ENCODE data around the gene FITM1.

Gene FITM1

GRCh38 chr14:24135584-24135833 lies 5.0 kb downstream of the FITM1 start:
- Histone ChIP-seq H3K4me3 (ENCODE audit: low read length) (peak overlapping the region; percentile 64), H3K9ac (ENCODE audit: low read length) (peak overlapping the region; percentile 45; the same call in 1 of the 2 replicates), H3F3A (ENCODE audit: insufficient read depth, low read length) (0 out of 2 replicates have a peak, but pooled peaks cover 2% of the 10 kb centered on the region), H3K27ac (ENCODE audit: low read length) (peak overlapping the region; percentile 29; the same call in 1 of the 2 replicates), H3K9me3 (replicated peaks; ENCODE audit: insufficient read depth, low read length) (no peaks in the 10 kb centered on the region), H3K79me2 (ENCODE audit: low read length) (peaks cover 40% of the 10 kb centered on the region), H4K20me1 (ENCODE audit: insufficient read depth, low read length) (no peaks in the 10 kb centered on the region), H3K4me1 (ENCODE audit: low read length) (peaks cover 11% of the 10 kb centered on the region; the same call in 1 of the 2 replicates), H3K4me2 (ENCODE audit: low read depth, low read length) (peak overlapping the region; percentile 77), H3K36me3 (replicated peaks; ENCODE audit: insufficient read depth, low read length) (0 out of 2 replicates have a peak, but pooled peaks cover 2% of the 10 kb centered on the region), H3K27me3 (replicated peaks; ENCODE audit: insufficient read depth, low read length) (no peaks in the 10 kb centered on the region), H2AFZ (ENCODE audit: low read length) (peak overlapping the region; percentile 81), H3K9me2 (replicated peaks; ENCODE audit: insufficient read depth, low read length) (no peaks in the 10 kb centered on the region)
- TF ChIP-seq EZH2phosphoT487 (IDR thresholded peaks at IDR 0.05; ENCODE audit: low read length): no peak
- no peak for TF ChIP-seq CTCF (IDR thresholded peaks at IDR 0.05; ENCODE audit: low read length)
- no peak for TF ChIP-seq EZH2 (optimal IDR thresholded peaks at IDR 0.05; ENCODE audit: low read depth, low read length)
- DNase-seq: no peak

- H3K27ac ChIP-seq (ENCODE audit: low read length): peak within 1 kb of the TSS; percentile 35; the same call in 1 of the 2 replicates
- no peaks in the 10 kb centered on the region for H3K9me2 ChIP-seq (replicated peaks; ENCODE audit: insufficient read depth, low read length)
- peak within 1 kb of the TSS; percentile 81 for H3K9ac ChIP-seq (ENCODE audit: low read length)
These were observed 5.6 kb downstream of the FITM1 start, which contains the start of gene PSME1 for GRCh38 chr14:24135834-24136683. PSME1 (plus strand) TSS chr14:24136194; CDS start chr14:24136263, 69 bp downstream.

DNA sequence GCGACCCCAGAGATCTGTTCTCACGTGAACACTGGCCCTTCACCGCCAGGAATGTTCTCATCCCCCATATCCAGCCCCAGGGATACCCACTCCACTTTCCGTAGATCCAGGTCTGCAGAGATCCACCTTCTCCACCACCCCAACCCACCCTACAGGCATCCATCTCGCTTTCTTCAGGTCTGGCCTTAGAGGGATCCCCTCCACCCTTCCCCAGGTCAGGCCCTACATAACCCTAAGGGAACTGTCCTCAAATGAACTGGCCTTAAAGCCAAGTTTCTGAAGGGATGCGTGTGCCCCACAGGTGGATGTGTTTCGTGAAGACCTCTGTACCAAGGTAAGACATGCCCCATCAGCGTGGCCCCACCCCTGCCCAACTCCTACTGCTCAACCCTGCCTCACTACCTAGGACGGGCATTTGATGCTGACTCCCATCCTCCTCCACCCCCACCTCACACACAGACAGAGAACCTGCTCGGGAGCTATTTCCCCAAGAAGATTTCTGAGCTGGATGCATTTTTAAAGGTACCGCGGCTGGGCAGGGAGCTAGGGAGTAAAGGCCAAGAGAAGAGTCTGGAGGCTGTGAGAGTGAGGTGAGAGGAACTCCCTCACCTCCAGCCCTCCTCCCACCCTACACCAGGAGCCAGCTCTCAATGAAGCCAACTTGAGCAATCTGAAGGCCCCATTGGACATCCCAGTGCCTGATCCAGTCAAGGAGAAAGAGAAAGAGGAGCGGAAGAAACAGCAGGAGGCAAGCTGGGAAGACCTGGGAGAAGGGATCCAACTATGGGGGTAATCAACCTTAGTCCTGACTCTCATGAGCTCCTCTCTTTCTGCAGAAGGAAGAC lies 6.4 kb downstream of the FITM1 start:
- Histone ChIP-seq H3K36me3 (replicated peaks; ENCODE audit: insufficient read depth, low read length) (0 out of 2 replicates have a peak, but pooled peaks cover 2% of the 10 kb centered on the region), H3K9ac (ENCODE audit: low read length) (peak overlapping the region; percentile 81; the same call in 1 of the 2 replicates), H3K4me2 (ENCODE audit: low read depth, low read length) (peak overlapping the region; percentile 76), H3K4me3 (ENCODE audit: low read length) (peak overlapping the region; percentile 74), H3F3A (ENCODE audit: insufficient read depth, low read length) (peaks cover 5% of the 10 kb centered on the region), H3K9me3 (replicated peaks; ENCODE audit: insufficient read depth, low read length) (no peaks in the 10 kb centered on the region), H3K79me2 (ENCODE audit: low read length) (peaks cover 43% of the 10 kb centered on the region), H3K27ac (ENCODE audit: low read length) (peak overlapping the region; percentile 35; the same call in 1 of the 2 replicates), H3K4me1 (ENCODE audit: low read length) (peaks cover 11% of the 10 kb centered on the region; the same call in 1 of the 2 replicates), H3K9me2 (replicated peaks; ENCODE audit: insufficient read depth, low read length) (no peaks in the 10 kb centered on the region), H3K27me3 (replicated peaks; ENCODE audit: insufficient read depth, low read length) (no peaks in the 10 kb centered on the region), H2AFZ (ENCODE audit: low read length) (no peak overlapping the region), H4K20me1 (ENCODE audit: insufficient read depth, low read length) (no peaks in the 10 kb centered on the region)
- TF ChIP-seq EZH2phosphoT487 (IDR thresholded peaks at IDR 0.05; ENCODE audit: low read length): no peak
- TF ChIP-seq CTCF (IDR thresholded peaks at IDR 0.05; ENCODE audit: low read length): no peak
- no peak for TF ChIP-seq EZH2 (optimal IDR thresholded peaks at IDR 0.05; ENCODE audit: low read depth, low read length)
- DNase-seq: no peak

More at GRCh38 chr14:24135834-24136683, 5.6 kb downstream of the FITM1 start, which contains the start of gene PSME1:
- Histone ChIP-seq H2AFZ (ENCODE audit: low read length) (peak within 1 kb of the TSS; percentile 81), H3K4me3 (ENCODE audit: low read length) (peak within 1 kb of the TSS; percentile 74), H3K4me2 (ENCODE audit: low read depth, low read length) (peak within 1 kb of the TSS; percentile 77), H3K36me3 (replicated peaks; ENCODE audit: insufficient read depth, low read length) (0 out of 2 replicates have a peak, but pooled peaks cover 2% of the 10 kb centered on the region), H3K27me3 (replicated peaks; ENCODE audit: insufficient read depth, low read length) (no peaks in the 10 kb centered on the region), H4K20me1 (ENCODE audit: insufficient read depth, low read length) (no peaks in the 10 kb centered on the region), H3K4me1 (ENCODE audit: low read length) (peaks cover 11% of the 10 kb centered on the region; the same call in 1 of the 2 replicates), H3K79me2 (ENCODE audit: low read length) (peaks cover 43% of the 10 kb centered on the region), H3K9me3 (replicated peaks; ENCODE audit: insufficient read depth, low read length) (no peaks in the 10 kb centered on the region), H3F3A (ENCODE audit: insufficient read depth, low read length) (0 out of 2 replicates have a peak, but pooled peaks cover 2% of the 10 kb centered on the region)
- no peak for TF ChIP-seq EZH2 (optimal IDR thresholded peaks at IDR 0.05; ENCODE audit: low read depth, low read length)
- DNase-seq: peak; percentile 76
